Ramos (cell line): ENCODE data around the gene TBRG1.
"Not testable (repeated sequence)": the region's sequence is repeated elsewhere in the genome, so short reads cannot be mapped to it uniquely, and the experiment has no call there.

ENCODE experiments used
- in situ Hi-C: fragments of 300-500 bp; cut with MboI; formaldehyde crosslinking; loops from one replicate; pipeline ENCODE4 v1.14.3; 2022; ENCODE audit warnings: low sequenced_read_pairs; ENCODE audit not compliant: unreplicated experiment

The TBRG1 gene, protein sequence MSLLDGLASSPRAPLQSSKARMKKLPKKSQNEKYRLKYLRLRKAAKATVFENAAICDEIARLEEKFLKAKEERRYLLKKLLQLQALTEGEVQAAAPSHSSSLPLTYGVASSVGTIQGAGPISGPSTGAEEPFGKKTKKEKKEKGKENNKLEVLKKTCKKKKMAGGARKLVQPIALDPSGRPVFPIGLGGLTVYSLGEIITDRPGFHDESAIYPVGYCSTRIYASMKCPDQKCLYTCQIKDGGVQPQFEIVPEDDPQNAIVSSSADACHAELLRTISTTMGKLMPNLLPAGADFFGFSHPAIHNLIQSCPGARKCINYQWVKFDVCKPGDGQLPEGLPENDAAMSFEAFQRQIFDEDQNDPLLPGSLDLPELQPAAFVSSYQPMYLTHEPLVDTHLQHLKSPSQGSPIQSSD

DNA sequence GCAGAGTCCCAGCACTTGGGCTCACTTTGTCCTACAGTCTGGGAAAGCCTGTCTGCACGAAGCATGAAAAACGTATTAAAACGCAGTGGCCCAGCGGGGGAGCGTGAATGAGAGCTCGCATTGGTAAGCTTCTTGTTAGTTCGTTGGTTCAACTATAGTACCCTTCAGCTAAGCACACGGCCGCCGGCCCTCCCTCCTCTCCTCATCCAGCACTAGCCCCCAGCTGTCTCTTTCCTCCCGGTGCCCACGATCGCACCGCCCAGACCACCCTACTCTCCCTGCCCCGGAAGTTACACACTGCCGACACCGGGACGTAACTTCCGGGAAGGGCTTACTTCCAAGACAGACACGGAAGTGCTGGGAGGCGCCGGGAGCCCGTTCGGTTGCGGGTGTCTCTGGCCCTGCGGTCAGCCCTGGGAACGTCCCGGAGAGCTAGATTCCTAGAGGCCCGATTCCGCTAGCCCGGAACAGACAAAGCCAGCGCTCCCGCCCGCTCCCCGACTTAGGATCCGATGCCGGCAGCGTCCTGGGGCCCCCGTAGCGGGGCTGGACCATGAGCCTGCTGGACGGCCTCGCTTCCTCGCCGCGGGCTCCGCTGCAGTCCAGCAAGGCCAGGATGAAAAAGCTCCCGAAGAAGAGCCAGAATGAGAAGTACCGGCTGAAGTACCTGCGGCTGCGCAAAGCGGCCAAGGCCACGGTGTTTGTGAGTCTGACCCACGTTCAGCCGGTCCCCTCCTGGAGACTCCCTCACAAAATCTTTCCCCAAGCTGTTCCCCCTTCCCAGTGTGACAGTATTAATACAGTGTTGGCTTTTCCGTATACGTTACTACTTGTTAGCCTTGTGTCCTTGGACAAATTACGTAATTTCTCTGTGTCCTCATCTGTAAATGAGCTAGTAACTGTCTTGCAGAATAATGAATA lies at the start of gene TBRG1:
Gene TBRG1 (plus strand): TSS at position 334 of the 921 bp plus-strand sequence. CDS start 220 bp downstream, at position 554.
- in situ Hi-C loops, result no loop called here

DNA sequence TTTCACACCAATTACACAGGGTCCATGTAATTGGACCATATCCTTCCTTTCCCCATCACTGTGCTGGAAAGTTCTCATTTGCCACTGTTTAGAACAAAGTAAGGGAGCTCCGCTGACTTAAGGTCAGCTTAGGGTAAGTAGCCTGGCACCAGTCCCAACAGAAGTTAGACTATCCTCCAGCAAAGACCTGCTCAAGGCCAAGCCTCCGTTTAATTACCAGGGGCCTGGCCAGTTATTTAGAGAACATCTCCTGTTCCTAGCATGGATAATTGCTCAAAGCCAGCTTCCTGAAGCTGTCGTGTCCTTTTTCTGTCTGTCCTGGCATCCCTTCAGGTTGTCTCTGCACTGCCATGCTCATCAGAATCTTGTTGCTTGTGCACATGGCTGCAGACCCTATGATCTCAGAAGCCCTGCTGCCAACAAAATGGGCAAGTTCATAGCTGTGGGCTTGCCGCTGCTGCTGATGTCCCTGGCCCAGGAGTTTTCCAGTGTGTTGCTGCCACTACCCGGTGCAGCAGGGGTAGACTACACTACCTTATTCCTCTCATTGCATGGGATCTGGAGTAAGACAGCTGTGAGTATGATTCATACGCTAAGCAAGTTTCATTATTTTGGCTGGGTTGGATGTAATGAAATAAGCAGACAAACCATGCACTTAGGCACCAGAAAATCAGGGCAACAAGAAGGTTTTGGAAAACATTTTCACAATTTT lies 44.8 kb upstream of the TBRG1 start:
- in situ Hi-C loops, result loop anchor here (25.0 kb wide), 1 partner anchor 516 kb away; no protein-coding TSS in a partner anchor

DNA sequence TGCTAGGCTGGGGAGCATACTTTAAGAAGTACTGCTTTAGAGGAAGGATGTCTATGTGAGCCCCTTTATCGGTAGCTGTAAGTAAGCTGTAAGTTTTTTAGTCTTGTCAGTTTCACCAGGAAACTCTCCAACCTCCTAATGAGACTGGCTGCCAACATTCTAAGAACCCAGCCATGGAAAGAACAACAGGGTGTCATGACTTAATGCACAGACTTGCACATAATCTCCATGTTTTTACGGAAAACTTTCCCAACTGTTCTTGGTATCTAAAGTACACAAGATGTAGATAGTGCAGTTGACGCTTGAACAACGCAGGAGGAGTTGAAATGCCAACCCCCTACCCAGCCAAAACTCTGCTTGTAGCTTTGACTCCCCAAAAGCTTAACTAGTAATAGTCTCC lies 43.9 kb upstream of the TBRG1 start:
- in situ Hi-C loops, result loop anchor here (25.0 kb wide), 1 partner anchor 516 kb away; no protein-coding TSS in a partner anchor

DNA sequence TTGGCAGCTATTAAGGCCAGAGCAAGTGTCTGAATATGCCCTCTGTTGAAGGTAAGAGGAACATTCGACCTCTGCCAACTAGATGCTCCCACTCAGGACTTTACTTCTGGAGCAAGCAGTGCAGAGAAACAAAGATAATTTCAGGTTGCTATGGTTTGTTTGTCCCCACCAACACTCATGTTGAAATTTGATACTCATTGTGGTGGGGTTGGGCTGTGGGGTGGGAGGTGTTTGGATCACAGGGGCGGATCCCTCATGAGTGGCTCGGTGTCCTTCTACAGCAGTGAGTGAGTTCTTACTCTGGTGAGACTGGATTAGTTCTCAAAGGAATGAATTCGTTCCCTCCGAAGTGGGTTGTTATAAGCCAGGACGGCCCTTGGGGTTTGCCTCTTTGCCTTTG lies 40.8 kb upstream of the TBRG1 start:
- in situ Hi-C loops, result loop anchor here (25.0 kb wide), 1 partner anchor 520 kb away; no protein-coding TSS in a partner anchor

DNA sequence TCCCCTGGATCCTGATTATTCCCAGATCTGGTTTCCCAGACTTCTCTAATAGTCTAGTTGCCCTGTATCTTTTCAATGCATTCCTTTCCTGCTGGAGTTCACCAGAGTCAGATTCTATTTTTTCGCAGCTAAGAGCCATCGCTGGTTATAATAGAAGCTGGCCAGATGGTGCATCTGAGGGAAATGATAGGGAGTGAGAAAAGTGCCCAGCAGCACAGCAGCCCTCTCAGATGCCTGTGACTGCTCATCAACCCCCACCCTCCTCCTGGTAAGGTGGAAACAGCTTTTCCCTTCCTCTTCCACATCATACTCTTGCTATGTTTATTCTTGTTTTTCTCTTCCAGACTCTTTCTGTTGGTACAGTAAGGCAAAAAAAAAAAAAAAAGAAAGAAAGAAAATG lies 40.1 kb upstream of the TBRG1 start:
- in situ Hi-C loops, result loop anchor here (25.0 kb wide), 1 partner anchor 520 kb away; no protein-coding TSS in a partner anchor

- in situ Hi-C loops, result loop anchor here (25.0 kb wide), 1 partner anchor 521 kb away; no protein-coding TSS in a partner anchor
Measured at GRCh38 chr11:124583781-124584180, 38.9 kb upstream of the TBRG1 start.

DNA sequence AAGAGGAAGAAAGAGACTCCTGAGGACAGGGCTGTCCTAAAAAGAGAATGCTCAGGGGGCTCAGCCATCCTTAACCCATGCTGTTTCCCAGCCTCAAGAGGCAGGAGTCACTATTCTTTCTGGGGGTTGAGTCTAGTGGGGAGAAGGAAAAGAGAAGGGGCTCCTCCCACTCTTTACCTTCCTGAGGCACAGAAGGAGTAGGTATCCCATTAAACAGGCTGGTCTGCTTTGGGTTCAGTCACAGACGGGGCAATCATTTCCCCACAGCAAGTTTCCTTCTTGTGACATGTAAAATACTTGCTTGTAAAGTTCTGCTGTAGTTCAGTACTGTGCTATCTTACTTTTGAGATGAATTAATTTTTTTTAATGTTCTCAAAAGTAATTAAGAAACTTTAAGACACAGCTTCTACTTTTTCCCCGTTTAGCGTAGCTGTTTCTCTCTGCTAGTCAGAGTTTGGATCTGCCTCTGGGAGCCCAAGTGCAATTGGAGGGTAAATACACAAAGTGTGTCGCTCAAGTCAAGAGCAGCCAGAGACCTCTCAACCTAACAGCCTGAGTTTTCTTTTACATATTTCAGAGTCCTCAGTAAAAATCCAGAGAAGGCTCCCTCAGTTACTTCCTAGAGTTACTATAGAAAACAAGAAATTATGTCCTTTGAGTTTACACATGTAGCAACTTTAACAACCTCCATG lies 37.8 kb upstream of the TBRG1 start:
- in situ Hi-C loops, result loop anchor here (5.0 to 25.0 kb wide), 2 partner anchors 168 to 523 kb away; no protein-coding TSS in a partner anchor

GRCh38 chr11:124586238-124586860 lies 36.3 kb upstream of the TBRG1 start:
- in situ Hi-C loops, result loop anchor here (5.0 to 25.0 kb wide), 2 partner anchors 169 to 524 kb away; no protein-coding TSS in a partner anchor

GRCh38 chr11:124591430-124591829 lies 31.2 kb upstream of the TBRG1 start:
- in situ Hi-C loops, result loop anchor here (25.0 kb wide), 1 partner anchor 529 kb away; no protein-coding TSS in a partner anchor

- in situ Hi-C loops, result loop anchor here (25.0 kb wide), 1 partner anchor 530 kb away; no protein-coding TSS in a partner anchor
Measured at GRCh38 chr11:124592627-124593026, 30.0 kb upstream of the TBRG1 start.

- in situ Hi-C loops, result loop anchor here (25.0 kb wide), 1 partner anchor 533 kb away; no protein-coding TSS in a partner anchor
Measured at GRCh38 chr11:124595302-124595701, 27.4 kb upstream of the TBRG1 start.

GRCh38 chr11:124597626-124598025 lies 25.0 kb upstream of the TBRG1 start:
- in situ Hi-C loops, result loop anchor here (25.0 kb wide), 1 partner anchor 535 kb away; no protein-coding TSS in a partner anchor

DNA sequence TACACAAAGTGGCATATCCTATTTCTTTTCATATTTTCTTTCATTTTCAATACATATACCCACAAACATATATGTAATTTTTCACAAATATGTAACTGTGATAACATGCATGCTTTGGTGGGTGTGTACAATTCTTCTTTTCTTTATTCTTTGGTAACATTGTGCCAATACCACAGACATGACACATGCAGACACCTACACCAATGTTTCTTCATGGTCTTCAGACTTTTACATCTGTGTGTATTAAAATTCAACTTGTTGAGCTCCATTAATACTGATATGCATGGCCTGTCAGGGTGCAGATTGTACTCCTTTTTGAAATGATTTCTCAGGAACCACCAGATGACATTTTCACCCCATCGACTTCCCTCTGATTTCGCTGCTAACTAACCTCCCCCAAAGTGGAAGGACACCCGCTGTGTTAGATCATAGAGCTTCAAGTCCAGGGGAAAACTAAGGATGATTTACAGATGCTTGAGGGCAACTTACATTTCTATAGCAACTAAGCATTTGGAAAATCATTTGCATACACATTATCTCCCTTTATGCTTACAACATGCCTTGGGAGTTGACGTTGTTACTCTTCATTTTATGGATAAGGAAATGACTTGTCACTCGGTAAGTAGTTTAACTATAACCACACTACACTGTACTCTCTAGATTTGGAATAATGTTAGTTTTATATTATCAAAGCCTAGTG lies 21.9 kb upstream of the TBRG1 start:
- in situ Hi-C loops, result no loop called here

DNA sequence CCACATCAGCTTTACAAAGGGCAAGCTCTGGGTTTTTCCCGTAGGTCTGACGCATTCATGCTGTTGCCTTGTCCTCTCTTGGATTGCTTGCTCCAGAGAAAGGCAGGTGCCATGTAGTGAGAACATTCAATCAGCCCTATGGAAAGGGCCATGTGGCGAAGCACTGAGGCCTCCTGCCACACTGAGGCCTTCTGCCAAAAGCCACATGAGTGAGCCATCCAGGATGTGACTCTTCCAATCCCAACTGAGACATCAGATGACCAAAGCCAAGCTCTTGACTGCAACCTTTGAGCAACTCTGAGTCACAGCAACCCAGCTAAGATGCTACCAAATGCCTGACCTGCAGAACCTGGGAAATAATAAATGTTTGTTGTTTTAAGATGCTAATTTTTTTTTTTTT lies 20.5 kb upstream of the TBRG1 start:
- in situ Hi-C loops, result no loop called here

DNA sequence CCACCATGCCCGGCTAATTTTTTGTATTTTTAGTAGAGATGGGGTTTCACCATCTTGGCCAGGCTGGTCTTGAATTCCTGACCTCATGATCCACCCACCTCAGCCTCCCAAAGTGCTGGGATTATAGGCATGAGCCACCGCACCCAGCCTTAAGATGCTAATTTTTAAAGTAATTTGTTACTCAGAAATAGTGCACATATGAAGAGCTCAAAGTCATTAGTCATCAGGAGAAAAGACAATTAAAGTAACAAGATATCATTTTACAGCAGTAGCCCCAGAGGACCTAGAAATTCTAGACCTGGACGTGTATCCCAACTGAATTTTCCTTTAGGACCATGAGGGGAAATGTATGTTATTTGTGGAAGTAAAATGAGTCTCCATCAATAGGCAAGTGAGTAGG lies 19.9 kb upstream of the TBRG1 start:
- in situ Hi-C loops, result not testable (repeated sequence)

DNA sequence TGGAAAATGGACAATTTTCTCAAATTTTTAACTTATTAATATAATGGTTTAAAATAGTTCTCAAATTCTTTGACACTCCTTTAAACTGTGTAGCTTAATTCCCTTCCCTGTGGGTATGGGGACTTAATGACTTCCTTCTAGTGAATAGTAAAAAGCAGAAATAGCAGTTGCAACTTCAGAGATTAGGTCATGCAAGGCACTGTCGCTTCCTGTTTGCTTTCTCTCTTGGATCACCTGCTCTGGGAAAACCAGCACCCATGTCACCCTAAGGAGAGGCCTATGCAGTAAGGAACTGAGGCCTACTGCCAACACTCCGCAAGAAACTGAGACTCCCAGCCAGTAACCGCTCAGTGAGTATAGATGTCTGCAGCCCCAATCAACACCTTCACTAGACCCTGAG lies 16.9 kb upstream of the TBRG1 start:
- in situ Hi-C loops, result no loop called here

- in situ Hi-C loops, result no loop called here
Measured at GRCh38 chr11:124608147-124608546, 14.5 kb upstream of the TBRG1 start.

DNA sequence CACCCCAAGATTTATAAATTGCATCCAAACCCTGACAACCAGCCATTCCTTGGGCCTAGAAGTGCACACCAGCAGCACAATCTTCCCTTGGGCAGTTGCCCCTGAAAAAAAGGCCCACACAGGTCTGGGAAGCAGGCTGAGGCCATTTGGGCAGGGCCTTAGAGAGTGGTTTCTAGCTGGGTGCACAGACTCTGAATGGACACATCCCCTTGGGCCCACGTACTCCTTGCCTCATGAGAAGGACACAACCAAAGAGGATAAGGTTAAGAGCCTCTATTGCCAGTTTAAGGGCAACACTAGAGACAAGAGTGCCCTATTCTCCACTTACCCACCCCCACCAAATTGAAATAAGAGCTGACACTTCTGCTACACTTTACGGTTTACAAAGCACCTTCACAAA lies 12.4 kb upstream of the TBRG1 start:
- in situ Hi-C loops, result no loop called here
